HK-2 (cell line): Measurements from ENCODE around the gene TEX19.
A peak's percentile ranks its signal among the peaks of the same experiment; 100 is the strongest.

Experiments
- DNase-seq: peaks from one replicate; pipeline ENCODE4 v3.0.0-alpha.2; 2018; ENCODE audit not compliant: unreplicated experiment

Gene TEX19

DNA sequence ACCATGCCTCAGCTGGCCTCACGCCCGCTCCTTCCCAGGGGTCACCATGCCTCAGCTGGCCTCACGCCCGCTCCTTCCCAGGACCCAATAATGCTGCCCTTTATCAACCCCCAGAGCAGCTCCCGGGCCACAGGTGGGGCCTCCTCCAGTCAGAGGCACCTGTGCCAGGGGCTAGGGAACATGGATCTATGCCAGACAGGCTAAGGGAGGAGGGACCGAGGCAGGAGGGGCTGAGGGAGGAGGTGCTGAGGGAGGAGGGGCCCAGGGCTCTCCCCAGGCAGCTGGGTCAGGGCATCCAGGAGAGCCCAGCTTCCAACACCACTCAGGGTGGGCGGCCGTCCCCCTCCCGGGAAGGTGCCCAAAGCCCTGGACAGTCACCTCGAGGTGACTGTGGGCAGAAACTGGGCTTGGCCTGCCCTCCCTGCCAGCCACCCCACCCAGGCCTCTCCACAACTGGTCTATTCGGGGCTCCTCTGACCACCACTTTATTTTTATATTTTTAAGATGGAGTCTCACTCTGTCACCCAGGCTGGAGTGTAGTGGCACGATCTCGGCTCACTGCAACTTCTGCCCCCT, 31.9 kb downstream of the TEX19 start:
- DNase-seq: no peak

DNA sequence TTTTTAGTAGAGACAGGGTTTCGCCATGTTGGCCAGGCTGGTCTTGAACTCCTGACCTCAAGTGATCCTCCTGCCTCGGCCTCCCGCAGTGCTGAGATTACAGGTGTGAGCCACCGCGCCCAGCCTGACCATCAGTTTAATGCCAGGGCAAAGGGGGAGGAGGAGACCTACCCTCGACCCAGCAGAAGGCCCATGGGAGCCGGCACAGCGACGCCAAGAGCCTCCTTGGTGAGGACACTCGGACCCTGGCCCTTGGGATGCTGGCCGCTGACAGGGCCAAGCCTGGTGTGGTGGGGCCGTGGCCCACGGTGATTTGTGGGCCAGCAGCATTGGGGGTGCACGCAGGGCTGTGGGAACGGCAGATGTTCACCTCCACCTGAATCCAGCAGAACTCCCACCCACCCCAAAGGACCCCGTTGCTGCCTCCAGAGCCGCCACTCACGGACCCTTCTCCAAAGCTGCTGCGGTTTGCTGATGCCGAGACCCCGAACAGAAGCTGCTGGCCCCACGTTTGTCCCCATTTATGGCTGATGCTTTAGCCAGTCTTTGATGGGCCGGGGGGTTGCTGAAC, 32.5 kb downstream of the TEX19 start:
- no peak for DNase-seq

DNA sequence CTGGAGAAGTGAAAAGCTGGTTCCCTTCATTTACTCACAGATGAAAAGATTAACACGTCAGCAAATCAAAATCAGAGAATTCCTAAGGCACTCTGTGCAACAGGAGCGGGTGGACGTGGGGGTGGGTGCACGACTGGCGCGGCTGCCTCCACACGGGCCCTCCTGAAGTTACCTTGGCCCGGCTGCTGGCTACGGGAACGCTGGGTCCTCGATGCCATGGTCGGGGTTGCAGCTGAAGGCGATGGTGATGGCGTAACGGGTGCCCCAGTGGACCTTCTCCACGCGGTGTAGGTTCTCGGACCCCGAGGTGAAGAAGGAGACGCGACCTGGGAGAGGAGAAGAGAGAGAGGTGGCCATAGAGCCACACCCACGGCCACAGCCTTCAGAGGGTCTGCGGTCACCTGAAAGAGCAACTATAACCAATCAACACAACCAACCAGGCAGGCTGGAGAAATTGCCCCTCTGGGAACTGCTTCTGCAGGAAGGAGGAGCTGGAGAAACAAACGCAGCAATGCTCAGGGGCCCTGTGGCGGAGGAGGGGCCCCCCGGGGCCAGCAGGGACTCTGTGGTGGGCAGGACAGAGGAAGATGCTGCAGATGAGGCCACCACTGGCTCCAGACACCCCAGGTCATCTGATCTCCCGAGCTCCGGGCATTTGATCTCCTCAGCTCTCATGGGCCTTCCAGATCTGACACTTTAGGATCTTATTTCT, 33.3 kb downstream of the TEX19 start:
- no peak for DNase-seq

DNA sequence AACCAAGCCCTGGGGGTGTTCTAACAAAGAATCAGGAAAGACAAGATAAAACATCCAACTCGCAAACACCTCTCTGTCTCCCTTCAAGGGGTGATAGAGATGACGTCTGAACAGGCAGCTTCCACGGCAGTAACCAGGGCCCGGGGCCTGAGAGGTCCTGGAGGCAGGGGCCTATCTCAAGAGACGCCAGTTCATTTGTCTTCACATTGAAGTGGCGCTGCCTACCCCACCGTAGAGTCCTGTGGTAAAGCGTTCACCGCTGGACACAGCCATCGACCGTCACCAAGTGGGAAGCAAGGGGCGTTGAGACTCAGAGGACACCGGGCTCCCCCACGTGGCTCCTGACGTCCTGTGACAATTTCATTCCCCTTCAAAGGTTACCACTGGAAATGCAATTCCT, 33.9 kb downstream of the TEX19 start:
- no peak for DNase-seq

DNA sequence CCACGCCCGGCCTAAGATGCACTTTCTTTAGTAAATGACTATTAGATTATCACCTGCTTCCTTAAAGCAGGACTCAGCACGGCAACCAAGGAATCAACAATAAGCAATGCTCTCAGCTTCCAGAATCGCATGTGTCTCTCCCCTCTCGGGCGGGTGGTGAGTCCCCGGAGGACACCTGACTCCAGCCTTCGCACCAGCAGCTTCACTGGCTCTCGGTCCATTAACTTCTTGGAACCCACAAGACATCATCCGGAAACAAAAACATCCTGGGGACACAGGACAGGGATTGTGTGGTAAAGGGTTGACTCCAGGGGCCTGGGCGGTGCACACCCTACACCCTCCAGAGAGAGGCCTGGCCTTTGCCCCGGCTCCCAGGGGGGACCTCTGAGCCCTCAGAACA, 35.2 kb downstream of the TEX19 start:
- no peak for DNase-seq

DNA sequence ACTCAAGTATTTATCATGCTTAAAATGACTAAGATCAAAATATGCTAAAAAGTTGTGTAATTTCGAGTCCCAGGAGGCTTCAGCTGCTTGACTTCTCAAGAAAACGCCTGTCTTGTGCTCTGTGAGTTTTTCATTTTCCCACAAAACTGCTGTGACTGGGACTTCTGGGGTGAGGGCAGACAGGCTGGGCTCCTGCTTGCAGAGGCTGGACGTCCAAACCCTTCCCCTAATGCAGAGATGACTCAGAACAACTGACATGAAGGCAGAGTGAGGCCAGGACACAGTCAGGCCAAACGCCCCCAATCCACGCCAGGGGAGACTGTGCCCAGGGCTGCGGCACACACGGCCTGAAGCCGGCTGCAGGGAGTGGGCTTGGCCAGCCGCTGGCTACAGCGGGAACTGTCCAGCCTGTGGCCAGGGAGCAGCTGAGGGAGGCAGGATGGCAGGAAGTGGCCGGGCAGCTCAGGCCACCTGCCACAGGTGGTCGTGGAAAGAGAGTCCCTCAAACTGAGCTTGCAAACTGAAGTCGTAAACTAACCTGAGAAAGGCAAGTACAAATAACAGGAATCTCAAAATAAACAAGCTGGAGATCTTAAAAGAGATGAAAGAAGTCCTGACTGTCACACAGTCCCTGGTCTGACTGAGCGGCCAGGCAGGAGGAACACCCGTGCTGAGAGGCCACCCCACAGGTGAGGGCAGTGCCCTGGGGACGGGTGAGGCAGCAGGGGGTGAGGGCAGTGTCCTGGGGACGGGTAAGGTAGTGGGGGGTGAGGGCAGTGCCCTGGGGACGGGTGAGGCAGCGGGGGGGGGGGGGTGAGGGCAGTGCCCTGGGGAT, 37.8 kb downstream of the TEX19 start:
- no peak for DNase-seq

DNA sequence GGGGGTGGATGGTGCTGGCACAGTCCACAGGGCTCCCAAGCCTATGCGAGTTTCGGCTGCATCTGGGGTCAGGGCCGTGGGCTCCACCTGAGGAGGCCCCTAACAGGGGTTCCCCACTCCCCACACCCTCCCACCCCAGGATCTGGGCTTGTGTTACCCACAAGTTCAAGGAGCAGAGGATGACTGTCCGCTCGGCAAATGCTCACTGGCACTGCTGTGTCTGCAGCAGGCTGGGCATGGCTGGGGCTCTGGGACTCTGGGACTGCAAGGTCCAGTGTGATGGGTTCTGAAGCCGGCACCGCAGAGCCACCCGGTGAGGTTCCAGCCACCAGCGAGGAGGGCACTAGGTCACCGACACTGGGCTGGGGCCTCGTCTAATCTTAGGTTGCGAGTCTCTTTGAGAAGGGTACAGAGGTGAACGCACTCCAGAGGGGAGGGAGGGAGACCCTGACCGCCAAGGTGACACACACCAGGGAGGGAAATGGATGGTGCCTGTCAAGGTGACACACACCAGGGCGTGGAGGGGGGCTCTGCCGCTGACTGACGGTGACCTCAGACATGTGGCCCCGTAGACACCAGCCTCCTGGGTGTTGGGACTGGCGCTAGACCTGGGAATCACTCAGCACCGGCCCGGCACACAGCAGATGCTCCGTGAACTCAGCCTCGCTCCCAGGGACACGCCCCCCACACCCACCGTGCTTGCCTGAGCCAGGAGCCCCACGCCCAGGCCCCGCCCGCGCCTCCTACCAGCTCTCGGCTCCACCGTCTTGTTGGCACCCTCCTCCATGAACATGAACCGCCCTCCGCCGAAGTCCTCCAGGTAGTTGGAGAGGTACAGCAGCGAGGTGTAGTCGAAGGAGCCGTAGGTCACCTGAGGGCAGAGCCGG, 38.6 kb downstream of the TEX19 start:
- DNase-seq: no peak

DNA sequence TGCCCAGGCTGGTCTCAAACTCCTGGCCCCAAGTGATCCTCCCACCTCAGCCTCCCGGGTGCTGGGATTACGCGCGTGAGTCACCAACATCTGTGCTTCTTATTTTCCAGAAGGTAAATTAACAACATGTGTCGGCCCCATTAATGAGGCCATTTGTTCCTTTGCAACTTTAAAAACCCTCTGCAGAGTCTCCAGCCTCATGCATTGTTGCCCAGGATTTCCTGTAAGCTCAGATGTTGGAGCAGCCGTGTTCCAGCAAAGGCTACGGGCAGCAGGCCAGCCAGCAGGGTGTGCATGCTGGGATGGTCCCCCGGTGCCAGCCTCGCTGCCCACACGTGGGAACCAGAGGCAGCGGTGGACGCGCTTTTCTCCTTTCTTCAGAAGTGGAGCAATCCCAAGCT, 40.0 kb downstream of the TEX19 start:
- DNase-seq: no peak

DNA sequence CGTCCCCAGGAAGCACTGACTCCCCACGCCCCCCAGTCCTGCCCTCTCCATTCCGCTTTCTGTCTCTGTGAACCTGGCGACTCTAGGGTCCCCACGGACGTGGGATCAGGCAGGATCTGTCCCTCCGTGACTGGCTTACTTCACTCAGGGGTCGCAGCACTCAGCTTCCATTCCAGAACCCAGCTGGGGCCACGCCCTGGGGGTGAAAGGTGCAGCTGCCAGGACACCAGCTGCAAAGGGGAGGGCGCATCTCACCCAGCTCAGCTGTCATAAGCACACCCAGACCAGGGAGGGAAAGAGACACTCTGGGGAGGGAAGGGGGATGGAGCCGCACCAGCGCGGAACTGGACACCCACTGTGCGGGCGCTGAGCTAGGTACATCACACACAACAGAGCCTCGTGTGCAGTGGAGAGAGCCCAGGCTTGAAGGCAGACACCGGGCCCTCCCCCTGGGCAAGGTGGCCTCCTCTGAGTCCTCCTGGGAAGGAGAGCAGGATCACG, 40.6 kb downstream of the TEX19 start:
- no peak for DNase-seq

DNA sequence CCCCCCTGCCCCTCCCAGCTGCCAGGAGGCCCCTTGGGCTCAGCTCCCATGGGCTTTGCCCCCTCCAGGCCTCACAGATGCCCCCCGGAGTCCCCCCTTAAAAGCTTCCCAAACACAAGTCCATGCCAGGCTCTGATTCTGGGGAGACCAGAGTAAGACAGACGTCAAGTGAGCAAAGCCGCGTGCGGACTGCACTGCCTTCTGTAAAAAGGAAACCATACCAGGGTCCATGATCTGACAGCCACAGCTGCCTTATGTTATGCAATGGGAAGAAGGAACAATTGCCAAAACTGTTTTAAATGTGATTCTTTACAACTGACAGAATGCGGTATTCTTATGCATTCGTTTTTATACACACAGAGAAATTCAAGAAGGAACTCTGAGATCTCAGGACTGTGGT, 41.2 kb downstream of the TEX19 start:
- no peak for DNase-seq

DNA sequence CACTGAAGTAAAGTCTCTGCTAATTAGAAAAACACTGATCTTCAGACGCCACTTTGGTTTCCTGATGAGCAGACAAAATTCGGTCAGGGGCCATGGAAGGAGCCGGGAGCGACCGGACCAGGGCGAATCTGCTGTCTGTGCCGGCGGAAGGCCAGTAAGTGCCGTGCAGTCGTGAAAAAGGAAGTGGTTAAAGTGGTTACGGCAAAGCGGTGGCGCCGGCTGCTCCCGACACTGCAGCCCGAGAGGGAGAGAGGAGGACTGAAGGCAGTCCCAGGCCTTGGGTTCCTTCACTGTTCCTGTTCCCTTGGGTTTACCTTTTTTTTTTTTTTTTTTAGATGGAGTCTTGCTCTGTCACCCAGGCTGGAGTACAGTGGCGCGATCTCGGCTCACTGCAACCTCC, 41.8 kb downstream of the TEX19 start:
- DNase-seq: no peak

DNA sequence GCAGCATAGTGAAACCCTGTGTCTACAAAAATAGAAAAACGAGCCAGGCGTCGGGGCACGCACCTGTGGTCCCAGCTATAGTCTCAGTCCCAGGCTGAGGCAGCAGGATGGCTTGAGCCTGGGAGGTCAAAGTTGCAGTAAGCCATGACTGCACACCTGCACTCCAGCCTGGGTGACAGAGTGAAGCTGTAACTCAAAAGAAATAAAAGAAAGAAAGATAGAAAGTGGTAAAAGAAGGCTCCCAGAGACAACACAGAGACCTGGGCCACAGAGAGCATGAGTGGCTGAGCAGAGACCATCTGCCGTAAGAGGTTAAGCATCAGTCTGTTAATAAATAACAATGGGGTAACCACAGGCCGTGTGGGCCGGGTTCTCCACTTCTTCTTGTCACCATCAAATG, 43.8 kb downstream of the TEX19 start:
- peak; percentile 42 for DNase-seq

DNA sequence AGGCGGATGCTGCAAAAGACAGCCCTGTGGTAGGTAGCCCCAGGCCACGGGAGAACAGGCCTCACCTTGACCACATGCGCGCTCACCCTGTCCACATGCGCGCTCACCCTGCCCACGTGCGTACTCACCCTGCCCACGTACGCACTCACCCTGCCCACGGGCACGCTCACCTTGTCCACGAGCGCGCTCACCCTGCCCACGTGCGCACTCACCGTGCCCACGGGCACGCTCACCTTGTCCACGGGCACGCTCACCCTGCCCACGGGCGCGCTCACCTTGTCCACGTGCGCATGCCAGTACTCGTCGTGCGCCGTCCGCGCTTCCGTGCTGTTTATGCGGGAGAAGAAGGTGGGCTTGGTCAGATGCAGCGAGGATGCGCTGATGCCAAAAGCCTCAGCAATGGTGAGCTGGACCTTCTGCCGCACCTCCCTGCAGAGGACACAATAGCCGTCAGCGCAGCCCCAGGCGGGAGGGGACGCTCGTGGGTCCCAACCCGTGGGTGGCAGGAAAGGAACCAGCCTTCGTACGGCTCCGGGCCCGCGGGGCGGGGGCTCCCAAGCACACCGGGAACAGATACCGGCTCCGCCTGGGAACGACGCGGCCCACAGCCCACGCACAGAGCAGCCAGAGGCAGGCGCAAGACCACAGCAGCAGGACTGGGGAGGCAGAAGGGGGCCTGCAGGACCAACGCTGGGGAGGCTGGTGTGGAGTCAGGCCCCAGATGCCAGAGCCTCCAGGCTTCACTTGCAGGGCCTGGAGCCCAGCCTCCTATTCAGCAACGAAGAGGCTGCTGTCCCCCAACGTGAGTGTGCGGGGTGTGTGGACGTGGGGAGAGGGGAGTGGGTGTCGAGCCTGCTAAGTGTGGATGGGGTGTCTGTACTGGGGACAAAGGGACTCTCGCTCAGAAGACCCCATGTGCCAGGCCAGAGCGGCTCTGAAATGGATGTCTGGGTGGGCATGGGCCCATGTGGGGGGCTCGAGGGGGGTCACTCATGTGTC, 44.9 kb downstream of the TEX19 start:
- no peak for DNase-seq

DNA sequence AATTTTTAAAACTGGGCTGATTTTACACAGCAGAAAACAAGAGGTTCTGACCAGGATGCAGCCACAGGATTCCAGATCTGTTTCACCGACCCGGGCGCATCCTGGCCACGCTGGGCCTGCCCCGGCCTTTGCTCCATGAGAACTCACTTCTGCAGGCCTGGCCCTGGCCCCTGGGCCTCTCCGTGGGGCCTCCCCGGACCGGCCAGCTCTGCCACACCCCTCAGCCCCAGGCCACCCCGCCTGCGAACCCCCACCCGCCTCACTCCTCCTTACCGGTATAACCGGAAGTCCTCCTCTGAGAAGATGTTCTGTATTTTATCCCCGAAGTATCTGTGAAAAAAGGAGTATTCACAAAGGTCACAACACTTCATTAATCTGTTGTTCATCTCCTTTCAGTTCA, 46.0 kb downstream of the TEX19 start:
- DNase-seq: no peak

DNA sequence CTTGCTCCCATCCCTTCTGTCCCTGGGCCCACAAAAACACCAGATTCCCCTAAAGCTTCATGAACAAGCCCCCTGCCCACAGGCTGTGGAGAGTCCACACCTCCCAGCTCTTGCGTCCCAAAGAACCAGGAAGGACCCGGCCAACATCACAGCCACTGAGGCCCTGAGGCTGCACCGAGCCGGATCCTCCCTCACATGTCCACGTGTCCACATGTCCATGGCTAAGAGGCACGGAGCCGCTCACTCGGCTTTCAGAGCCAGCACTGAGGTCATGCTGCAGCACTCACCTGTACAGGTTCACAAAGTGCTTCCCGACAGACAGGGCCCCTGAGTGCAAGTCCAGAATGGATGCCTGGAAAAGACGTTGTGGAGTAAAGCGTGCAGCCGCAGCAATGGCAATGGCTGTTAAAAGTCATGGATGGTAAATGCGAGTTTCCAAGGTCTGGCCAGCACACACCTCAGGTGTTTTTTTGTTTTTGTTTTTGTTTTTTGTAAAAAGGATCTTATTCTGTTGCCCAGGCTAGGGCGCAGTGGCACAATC, 47.2 kb downstream of the TEX19 start:
- DNase-seq: no peak

DNA sequence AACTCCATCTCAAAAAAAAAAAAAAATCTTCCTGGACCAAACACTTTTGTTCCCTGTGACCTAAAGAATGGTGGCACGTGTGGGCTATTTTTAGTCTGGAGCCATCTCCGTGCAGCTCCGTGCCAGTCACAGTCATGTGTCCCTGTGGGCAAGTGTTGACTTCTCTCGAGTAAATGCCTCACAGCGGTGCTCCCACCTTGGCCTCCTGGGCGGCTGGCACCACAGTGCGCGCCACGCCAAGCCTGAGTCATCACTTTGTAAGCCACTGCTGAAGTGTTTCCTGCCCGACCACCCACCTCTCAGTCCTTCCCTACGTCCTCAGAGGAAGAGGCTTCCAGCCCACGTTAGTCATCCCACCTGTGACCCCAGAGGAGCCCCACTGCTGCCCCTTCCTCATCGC, 48.2 kb downstream of the TEX19 start:
- peak; percentile 63 for DNase-seq

DNA sequence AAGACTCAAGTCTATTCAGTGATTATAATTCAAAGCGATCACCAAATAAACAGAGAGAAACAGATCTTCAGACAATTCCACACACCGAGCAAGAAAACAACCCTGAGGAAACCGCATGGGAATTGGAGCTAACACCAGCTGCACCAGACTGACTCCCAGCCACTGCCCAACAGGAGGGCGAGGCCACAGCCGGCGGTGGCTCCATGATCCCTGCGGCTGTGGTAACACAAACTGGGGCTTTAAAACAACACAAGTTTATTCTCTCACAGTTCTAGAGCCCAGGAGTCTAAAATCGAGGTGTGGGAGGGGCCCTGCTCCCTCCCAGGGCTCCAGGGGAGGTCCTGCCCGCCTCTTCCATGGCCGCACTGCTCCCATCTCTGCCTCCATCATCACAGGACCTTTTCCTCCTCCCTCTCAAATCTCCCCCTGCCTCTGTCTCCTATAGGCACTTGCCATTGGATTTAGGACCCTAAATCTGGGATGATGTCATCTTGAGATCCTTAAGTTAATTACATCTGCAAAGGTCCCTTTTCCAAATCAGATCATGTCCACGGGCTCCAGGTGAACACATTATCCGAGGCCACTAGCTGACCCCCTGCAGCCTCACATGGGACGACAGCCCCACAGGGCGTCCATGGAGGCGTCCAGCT, 49.4 kb downstream of the TEX19 start:
- DNase-seq: no peak

DNA sequence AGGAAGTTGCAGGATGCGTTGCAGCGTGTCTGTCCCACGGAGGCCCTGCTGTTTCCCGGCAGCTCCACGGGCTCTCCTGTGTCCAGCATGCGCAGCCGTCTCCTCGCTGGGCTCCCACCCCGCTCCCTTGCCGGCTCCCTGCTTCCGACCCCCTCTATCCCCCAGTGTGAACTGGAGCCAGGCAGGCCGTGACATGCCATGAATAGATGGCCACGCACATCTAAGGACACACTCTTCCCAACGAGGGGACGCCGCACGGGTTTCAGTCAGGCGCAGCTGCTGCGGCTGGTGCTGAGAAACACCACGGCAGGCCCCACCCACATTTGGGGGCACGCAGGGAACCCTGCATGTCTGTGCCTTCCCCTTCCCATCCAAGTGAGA, 49.9 kb downstream of the TEX19 start:
- no peak for DNase-seq

DNA sequence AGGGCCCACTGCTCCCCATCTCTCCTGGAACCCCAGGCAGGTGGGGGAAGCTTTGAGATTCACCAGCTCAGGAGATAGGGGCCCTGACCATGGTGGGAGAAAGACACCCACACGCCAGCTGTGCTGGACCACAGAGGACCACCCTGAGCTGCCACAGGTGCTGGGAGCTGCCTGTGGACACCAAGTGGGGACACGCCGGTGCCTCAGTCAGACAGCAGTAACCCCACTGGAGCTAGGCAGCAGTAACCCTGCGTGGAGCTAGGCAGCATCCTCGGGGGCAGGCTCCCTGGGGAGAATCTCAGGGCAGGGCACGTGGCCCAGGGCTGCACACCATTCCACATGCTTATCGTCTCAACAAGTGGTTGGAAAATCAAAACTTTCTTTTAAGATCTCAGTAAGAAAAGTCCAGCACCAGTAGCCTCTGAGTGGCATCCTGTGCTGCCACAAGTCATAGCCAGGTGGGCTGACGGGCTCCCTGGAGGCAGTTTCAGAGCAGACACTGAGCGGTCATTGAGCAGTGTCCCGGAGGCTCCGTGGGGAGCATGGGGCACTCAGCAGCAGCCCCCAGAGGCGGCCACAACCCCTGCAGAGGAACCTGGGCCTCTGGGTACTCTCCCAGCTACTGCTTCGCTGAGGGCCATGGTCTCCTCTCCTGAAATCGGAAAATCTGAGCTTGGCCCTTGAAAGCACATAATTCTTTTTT, 51.1 kb downstream of the TEX19 start:
- DNase-seq: no peak
